GM12864 (cell line): Measurements from ENCODE around the gene EMP2.

Experiments used
- DNase-seq: peaks from one replicate; pipeline ENCODE4 v3.0.0-alpha.2; 2011; ENCODE audit warnings: low read depth
- H3K4me3 ChIP-seq: 2 replicates; pipeline ENCODE4 v1.5.1; 2011; ENCODE audit warnings: mild to moderate bottlenecking, low read depth, low read length, control low read depth
- TF ChIP-seq, protein P1 (sequence below): IDR thresholded peaks from 2 replicates; pipeline ENCODE4 v1.5.1; 2011; ENCODE audit warnings: low read depth, mild to moderate bottlenecking, moderate library complexity, low read length, control low read depth, inconsistent platforms; ENCODE audit errors: missing control alignments

EMP2 gene

DNA sequence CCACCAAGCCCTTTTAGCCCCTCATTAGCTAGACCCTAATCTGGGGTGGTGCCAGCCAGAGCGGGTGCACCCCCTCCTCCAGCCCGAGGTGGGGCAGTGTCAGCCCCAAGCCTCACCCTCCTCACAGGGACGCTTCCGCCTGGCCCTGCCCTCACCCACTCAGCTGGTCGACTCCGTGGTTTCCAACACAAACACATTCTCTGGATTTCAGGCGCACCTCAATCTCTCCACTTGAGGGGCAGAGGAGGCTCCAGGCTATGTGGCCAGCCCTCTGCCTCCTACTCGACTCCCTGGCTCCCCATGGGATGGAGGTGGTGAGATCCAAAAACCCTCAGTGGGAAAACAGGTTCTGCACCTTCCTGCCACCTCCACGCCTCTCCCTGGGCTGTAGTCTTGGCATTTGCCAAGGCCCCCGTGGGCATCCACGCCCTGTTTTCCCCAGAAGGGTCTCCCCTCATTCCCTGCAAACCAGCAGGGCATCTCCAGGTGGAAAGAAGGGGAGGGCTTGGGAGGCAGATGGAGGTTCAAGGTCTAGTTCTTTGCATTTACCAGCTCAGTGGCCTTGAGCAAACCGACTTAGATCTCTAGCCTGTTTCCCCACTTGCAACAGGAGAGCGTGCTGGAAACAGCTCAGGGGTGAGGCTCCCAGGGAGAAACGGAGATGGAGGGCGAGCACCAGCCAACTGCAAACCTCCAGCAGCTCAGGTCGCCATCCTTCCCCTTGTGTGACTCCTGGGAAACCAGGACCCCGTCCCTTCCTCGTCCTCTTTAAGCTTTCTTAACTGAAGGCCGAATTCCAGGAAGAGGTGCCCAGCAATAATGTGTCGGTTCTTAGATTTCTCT lies 1.7 kb downstream of the EMP2 start:
- no peak overlapping the region for H3K4me3 ChIP-seq
- TF ChIP-seq, protein P1, sequence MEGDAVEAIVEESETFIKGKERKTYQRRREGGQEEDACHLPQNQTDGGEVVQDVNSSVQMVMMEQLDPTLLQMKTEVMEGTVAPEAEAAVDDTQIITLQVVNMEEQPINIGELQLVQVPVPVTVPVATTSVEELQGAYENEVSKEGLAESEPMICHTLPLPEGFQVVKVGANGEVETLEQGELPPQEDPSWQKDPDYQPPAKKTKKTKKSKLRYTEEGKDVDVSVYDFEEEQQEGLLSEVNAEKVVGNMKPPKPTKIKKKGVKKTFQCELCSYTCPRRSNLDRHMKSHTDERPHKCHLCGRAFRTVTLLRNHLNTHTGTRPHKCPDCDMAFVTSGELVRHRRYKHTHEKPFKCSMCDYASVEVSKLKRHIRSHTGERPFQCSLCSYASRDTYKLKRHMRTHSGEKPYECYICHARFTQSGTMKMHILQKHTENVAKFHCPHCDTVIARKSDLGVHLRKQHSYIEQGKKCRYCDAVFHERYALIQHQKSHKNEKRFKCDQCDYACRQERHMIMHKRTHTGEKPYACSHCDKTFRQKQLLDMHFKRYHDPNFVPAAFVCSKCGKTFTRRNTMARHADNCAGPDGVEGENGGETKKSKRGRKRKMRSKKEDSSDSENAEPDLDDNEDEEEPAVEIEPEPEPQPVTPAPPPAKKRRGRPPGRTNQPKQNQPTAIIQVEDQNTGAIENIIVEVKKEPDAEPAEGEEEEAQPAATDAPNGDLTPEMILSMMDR: no peak

DNA sequence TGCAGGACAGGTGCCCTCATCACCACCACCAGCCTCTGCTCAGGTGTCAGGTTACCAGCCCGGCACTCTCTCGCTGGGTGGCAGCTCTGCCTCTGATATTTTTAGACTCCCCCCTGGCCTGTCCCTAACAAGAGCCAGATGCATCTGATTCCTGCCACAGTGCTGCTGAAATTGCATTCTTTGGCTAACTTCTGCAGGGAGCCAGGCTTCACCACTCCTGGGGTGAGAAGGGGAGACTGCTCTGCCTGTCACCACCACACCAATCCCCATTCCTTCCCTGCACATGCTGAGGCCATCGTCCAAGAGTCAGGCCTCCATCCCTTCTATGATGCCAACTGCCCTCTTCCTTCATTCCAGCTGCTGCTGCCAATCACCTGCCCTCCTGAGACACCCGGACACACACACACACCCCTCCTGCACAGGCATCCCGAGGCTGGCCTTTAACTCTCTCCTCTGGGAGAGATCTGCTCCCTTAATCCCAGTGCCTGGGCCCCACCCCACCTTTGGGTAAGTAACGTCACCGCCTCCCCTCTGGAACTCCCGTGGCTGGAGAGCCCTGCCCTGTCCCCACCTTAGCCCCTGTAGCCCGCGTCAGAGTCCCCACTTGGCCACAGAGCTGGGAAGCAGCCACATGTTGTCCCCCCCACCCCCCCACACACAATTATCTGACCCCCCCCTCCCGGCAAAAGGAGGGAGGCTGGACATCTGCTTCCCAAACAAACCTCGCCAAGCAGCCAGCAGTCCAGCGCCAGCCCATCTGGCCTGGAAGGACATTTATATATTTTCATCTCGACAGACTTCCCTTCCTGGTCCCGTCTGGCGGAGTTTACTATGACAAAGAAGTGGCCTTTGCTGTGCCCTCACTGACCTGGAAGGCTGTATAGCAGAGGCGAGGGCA lies 2.8 kb downstream of the EMP2 start:
- no peak for DNase-seq
- H3K4me3 ChIP-seq: no peak overlapping the region
- TF ChIP-seq, protein P1: no peak

More for the DNA sequence above, 1.7 kb downstream of the EMP2 start:
- DNase-seq: no peak

DNA sequence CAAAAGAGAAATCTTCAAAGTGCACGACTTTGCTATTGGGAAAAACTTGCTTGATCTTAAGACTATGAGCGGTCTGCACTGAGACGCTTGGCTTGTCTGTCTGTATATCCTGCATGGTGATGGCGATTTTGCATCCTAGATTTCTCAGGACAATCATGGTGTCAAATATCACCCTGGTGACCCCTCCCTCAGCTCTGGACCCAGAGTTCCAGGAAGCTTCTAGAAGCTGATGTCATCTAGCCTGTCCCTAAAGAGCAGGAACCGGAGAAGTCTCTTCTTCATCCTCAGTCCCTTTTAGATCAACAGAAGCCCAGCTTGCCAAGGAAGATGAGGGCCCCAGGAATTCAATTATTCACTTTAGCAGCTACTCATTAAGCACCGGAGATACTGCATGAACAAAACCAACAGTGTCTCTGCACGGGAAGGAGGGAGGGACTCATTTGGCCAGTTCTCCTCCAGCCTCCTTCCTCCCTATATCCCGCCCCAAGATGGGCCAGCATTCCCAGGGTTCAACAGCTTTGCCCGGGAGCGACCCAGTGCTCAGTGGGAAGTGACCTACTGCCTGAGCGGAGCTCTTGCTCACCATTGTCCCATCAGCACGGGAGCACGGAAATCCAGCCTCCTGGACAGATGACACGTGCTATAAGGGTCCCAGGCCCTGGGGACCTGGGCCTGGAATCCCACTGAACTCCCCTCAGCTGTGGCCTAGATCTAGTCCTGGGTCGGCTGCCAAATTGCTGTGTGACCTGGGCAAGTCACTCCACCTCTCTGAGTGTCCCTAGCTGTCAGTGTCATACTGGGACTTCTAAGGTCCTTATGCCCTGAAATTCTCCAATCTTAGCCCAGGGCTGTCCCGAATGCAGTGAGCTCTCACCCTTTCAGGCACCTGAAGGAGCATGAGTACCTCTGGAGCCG lies 3.8 kb downstream of the EMP2 start:
- H3K4me3 ChIP-seq: no peak overlapping the region
- TF ChIP-seq, protein P1: no peak
- no peak for DNase-seq

DNA sequence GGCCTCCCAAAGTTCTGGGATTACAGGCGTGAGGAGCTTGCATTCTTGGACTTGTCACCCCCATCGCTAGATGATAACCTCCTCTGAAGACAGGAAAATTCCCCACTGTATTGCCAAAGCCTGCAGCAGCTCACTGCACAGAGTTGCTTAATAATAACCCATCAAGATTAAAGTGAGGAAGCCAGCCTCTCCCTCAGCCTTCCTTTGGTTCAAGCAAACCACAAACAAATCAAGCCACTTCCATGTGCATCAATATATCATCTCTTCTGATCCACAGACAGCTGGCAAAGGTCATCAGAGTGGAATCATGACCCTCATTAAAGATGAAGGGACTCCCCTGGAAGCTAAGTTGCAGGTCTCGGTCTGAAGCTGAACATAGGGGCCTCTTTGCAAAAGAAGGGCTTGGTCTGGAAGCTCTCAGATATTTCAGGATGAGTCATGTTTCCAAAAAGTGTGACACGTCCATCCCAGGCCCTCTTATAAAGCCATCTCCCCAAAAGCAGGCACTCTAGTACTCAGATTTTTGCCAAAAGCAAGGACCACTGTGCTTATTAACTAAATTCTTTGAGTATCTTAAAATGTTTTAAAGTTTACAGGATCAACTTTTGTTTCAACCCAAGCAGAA lies 4.8 kb downstream of the EMP2 start:
- TF ChIP-seq, protein P1: no peak
- H3K4me3 ChIP-seq: no peak overlapping the region
- no peak for DNase-seq

- TF ChIP-seq, protein P1: no peak
- H3K4me3 ChIP-seq: no peak overlapping the region
- DNase-seq: no peak
Observed at GRCh38 chr16:10572611-10573010, 7.8 kb downstream of the EMP2 start.

DNA sequence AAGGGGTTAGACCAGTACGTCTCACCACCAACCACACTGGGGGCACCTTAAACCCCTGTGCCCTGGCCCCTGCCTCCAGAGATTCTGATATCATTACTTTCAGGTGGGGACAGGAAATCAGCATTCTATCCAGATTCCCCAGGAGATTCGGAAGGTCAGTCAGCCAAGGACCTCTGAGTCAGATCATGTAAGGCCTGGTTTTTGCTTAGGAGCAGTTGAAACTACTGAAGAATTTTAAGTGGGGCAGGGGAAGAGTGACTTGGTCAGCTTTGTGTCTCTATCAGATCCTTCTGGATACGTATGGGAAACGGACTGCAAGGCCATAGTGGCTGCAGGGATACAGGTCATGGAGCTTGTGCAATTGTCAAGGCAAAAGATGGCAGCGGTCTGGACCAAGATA lies 9.0 kb downstream of the EMP2 start:
- DNase-seq: no peak
- TF ChIP-seq, protein P1: no peak
- no peak overlapping the region for H3K4me3 ChIP-seq
